GM18520 (cell line): ENCODE data around the gene SLC22A24.
"Not testable (repeated sequence)": the region's sequence is repeated elsewhere in the genome, so short reads cannot be mapped to it uniquely, and the experiment has no call there.

Experiments used
- ATAC-seq: cut with Tn5 transposase; IDR thresholded peaks from one replicate; pipeline ENCODE4 v1.9.1; 2021; ENCODE audit not compliant: unreplicated experiment

Gene SLC22A24, protein sequence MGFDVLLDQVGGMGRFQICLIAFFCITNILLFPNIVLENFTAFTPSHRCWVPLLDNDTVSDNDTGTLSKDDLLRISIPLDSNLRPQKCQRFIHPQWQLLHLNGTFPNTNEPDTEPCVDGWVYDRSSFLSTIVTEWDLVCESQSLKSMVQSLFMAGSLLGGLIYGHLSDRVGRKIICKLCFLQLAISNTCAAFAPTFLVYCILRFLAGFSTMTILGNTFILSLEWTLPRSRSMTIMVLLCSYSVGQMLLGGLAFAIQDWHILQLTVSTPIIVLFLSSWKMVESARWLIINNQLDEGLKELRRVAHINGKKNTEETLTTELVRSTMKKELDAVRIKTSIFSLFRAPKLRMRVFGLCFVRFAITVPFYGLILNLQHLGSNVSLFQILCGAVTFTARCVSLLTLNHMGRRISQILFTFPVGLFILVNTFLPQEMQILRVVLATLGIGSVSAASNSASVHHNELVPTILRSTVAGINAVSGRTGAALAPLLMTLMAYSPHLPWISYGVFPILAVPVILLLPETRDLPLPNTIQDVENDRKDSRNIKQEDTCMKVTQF

DNA sequence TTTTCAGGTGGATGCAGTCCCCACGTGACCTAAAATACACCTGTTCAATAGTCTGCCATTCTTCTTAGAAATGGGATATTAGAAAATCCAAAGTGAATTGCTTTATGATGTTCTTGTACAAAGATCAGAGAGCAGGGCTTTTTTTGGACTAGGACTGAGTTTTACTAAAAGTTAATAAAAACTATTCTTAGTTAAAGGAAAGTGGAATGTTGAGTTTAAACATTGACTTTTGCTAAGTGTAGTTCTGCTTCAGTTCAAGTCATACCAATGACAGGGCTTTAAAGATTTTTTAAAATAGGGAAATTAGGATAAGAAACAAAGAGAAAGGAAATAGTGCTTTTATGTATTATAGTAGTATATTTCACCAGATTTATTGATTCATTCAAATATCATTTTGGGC is at the start of gene SLC22A24:
TSS of gene SLC22A24 (minus strand) at position 101 of the 400 bp plus-strand sequence. CDS start 442 bp downstream, outside the sequence.
- ATAC-seq, result no peak

DNA sequence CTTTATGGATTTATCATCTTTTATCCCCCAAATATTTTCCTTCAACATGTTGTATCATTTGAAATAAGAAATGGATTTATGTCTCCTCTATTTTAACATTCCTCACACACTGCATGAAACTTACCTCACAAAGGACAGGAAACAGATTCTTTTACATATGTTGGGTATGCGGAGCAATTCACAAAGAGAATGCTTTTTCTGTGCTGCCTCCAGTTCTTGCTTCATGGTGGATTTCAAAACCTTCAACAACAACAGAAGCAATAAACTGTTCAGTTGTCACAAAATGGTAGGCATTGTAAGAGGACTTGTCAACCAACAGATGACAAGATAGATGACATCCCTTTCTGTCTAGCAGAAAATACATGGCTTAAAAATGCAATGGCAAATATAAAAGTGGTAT is 36.5 kb upstream of the SLC22A24 start:
- ATAC-seq, result no peak

DNA sequence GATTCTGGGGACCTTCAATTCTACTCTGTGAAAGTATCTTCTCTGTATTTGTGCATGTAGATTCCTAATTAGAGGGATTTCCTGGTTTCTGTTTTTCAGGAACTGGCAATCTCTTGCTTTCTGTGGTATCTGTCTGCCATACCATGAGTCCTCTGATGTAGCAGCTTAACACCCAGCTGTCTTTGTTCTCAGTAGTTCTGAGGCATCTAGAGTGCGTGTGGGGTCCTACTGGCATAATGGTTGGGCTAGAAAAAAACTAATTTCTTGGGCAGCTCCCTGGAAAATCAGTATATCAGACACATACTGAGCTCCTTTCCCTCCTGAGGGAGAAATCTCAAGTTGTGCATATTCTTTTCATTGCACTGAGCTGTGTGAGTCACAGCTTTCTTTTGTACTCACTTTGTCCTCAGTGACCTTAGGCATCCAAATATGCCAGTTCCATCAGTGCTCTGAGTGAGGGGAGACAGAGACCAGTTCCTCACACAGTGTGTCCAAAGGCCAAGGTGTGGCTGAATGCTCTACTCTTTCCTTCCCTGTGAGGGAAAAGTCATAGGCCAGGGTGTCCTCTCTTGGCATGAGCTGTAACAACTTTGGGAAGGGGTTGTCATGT is 35.5 kb upstream of the SLC22A24 start:
- no peak for ATAC-seq

DNA sequence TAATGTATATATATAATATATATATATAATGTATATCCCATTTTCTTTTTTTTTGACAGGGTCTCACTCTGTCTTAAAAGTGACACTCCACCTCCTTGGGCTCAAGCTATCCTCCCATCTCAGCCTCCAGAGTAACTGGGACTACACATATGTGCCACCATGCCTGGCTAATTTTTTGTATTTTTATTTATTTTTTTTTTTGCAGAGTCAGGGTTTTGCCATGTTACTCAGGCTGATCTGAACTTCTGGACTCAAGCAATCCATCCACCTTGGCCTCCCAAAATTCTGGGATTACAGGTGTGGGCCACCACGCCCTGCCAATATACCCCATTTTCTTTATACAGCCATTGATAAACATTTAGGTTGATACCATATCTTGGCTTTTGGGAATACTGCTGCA is 33.9 kb upstream of the SLC22A24 start:
- ATAC-seq, result no peak

DNA sequence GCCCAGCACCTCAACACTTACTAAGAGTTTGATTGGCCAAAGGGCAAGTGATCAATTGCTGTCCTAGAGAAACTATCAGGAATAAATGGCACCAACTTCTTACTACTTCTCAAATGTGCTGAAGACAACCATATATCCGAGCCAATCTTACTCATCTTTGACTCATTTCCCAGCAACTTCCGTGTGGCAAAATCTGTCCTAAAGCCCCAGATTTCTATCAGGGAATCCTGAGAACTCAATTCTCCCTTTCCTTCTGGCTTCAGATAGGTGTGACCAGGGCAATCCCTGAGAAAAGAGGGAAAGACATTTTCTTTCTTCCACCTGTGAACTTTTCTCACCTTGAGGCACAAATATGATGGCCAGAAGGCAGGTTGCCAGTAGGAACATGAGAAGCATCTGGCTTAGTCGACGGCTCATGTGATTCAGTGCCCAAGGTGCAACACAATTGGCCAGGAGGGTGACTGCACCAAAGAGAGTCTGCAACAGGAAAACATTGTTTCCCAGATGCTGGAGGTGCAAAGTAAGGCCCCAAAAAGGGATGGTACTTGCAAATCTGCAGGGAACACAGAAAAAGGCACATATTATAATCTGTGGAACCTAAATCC is 21.8 kb upstream of the SLC22A24 start:
- ATAC-seq, result no peak

DNA sequence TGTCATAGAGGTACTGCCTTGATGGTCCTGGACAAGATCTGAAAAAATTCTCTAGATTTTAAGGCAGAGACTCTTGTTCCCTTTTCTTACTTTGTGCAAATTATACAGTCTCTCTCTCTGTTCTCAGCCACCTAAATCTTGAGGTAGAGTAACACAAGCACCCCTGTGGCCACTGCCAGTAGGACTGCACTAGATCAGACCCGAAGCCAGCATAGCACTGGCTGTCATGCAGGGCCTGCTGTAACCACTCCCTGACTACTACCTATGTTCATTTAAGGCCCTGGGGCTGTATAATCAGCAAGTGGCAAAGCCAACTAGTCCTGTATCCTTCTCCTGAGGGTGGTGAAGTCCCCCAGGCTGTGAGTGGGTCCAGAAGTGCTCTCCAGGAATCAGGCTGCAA is 11.8 kb upstream of the SLC22A24 start:
- no peak for ATAC-seq

DNA sequence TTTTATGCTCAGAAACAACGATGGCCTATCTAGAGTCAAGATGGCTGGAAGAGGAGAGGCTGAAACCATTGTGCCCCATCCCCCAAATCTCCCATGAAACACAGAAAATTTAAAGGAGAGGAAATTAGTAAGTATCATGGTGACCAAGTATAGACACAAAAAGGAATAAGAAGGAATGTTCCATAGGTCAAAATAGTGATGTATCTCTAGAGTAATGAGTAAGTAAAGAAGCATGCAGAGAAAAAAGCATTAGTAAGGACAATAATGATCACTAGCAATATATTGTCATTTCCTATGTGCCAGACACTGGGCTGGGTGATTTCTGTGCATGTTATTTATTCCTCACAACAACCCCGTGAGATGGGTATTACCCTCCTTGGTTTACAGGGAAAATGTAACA is 2.6 kb upstream of the SLC22A24 start:
- ATAC-seq, result no peak

DNA sequence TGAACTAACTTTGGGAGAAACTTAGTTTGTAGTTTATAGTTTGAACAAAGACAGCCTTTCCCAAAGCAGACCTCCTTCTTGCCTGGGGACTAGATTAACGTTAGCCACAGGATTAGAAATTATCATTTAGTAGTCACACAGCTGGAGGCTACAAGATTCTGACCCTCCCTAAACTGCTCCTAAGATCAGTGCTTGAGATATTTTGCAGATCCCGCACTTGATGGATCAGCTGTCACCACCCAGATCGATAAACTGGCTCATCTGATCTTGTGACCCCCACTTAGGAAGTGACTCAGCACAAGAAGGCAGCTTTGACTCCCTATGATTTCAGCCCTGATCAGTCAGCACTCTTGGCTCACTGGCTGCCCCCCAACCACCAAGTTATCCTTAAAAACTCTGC is 1.6 kb downstream of the SLC22A24 start:
- ATAC-seq, result no peak

DNA sequence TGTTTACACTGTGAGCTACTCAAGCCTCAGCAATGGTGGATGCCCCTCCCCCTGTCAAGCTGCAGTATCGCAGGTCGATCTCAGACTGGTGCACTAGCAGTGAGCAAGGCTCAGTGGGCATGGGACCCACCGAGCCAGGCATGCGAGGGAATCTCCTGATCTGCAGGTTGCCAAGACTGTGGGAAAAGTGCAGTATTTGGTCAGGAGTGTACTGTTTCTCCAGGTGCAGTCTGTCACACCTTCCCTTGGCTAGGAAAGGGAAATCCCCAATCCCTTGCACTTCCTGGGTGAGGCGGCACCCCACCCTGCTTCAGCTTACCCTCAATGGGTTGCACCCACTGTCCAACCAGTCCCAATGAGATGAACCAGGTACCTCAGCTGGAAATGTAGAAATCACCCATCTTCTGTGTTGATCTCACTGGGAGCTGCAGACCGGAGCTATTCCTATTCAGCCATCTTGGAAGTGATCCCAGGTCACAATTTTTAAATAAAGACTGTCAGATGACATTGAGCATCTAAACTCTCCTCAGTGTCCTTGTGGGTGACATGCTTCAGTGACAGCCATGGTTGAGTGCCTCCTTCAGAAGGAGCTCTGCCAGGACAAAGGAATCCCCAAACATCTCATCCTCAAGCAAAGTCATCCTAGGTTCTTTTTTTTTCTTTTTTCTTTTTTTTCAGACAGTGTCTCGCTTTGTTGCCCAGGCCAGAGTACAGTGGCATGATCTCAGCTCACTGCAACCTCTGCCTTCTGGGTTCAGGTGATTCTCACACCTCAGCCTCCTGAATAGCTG is 10.8 kb downstream of the SLC22A24 start:
- no peak for ATAC-seq

DNA sequence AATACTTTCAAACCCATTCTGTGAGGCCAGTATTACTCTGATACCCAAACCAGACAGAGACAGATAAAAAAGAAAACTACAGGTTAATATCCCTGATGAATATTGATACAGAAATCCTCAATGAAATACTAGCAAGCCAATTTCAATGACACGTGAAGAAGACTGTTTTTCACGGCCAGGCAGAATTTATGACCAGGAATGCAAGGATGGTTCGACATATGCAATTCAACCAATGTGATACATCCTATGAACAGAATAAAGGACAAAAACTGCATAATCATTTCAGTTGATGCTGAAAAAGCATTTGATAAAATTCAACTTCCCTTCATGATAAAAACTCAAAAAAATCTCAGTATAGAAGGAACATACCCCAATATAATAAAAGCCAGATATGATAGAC is 44.5 kb downstream of the SLC22A24 start:
- no peak for ATAC-seq

DNA sequence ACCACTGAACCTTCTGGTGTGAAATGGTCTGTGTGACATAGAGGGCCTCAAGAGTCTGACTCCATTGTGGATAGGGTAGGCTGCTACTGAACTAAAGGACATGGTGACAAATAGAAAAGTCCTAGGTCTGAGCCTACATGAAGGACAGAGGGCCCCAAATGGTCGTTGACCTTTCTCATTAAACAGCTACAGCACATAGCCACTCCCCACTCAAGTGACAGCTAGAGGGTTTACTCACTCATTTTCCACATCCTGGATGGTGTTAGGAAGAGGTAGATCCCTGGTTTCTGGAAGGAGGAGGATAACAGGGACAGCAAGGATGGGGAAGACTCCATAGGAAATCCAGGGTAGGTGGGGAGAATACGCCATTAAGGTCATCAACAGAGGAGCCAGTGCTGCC is 63.3 kb downstream of the SLC22A24 start:
- ATAC-seq, result no peak

DNA sequence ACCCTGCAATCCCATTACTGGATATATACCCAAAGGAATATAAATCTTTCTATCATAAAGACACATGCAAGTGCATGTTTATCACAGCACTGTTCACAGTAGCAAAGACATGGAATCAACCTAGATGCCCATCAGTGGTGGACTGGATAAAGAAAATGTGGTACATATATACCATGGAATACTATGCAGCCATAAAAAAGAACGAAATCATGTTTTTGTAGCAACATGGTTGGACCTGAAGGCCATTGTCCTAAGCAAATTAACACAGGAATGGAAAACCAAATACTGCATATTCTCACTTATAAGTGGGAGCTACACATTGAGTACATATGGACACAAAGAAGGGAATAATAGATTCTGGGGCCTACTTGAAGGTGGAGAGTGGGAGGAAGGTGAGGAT is 97.8 kb downstream of the SLC22A24 start:
- not testable (repeated sequence) for ATAC-seq

DNA sequence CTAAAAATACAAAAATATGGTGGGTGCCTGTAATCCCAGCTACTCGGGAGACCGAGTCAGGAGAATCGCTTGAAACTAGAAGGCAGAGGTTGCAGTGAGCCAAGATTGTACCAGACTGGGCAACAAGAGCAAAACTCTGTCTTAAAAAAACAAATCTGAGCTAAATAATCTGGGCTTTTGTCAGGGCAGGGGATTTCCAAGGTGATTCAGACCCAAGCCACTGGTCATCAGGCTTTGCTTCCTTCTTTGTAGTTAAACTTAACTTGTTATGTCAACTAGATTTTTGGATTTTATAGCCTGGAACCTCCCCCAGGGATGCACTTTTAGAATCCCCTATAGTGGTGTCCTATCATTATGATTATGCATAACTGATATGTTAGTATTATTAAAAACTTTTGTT is 101.4 kb downstream of the SLC22A24 start:
- ATAC-seq, result no peak

DNA sequence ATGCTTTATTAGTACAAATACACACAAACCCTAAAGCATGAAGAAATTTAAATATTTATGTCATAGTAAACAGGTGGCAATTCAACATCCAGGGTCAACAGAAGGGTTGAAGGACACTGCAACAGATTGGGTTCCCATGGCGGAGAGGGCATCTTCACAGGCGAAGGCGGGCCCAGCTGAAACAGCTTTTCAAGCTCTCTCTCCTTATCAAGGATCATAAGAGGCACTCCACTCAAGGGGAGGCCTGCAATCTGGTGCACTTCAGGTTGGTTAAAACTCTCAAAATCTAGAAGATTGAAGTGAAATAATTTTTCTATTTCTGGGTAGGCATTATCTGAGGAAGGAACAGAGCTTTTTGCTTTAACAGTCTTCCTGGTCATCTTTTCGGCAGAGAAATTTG is 111.6 kb downstream of the SLC22A24 start:
- ATAC-seq, result no peak
